ENCODE measurements around the gene LSMEM2. TPM values are rescaled to one million over a fixed set of nuclear protein-coding genes. Genes with fewer than 3 reads are reported as not detected.

The LSMEM2 gene
- total and polyA plus RNA-seq, 9 of the 15 experiments (the other 6 are each of a cell fraction or from before 2014, with no cell fraction given), result not detected

- BruUV-seq (replicated peaks), result no TSS peak
- ChIA-PET POLR2A (interaction anchor here (0.6 kb wide), 2 partner anchors 11 to 40 kb away, joined by 3 read pairs; no protein-coding TSS in a partner anchor), CTCF (ENCODE audit: low intra/inter-chr PET ratio) (interaction anchor here (1.4 to 2.1 kb wide), 2 partner anchors 51 to 98 kb away, joined by 6 read pairs; no protein-coding TSS in a partner anchor)
- H3K4me2 ChIP-seq (ENCODE audit: insufficient read depth, low read length), result no peak overlapping the region
- H3K36me3 ChIP-seq (ENCODE audit: control insufficient read depth, insufficient read depth, low read length), result peaks cover 40% of the 10 kb centered on the region; the same call in 2 of the 3 replicates
- WGBS (ENCODE audit: insufficient coverage, low coverage, missing lambda C conversion rate), result 72% methylated on average over 7 of the region's 11 CpGs
- H3K9me1 ChIP-seq (ENCODE audit: control insufficient read depth, insufficient read depth, low read length), result no peaks in the 10 kb centered on the region
- no peak for TF ChIP-seq ZFP36 (IDR thresholded peaks at IDR 0.05; ENCODE audit: low read depth, low read length, partially characterized antibody)
- no peak for TF ChIP-seq PHF21A (IDR thresholded peaks at IDR 0.05; ENCODE audit: borderline replicate concordance, low read depth)
- no peak for TF ChIP-seq EP300 (IDR thresholded peaks at IDR 0.05; ENCODE audit: low read length)
- TF ChIP-seq, protein P1, sequence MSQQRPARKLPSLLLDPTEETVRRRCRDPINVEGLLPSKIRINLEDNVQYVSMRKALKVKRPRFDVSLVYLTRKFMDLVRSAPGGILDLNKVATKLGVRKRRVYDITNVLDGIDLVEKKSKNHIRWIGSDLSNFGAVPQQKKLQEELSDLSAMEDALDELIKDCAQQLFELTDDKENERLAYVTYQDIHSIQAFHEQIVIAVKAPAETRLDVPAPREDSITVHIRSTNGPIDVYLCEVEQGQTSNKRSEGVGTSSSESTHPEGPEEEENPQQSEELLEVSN (IDR thresholded peaks at IDR 0.05; ENCODE audit: borderline replicate concordance in 1 of 2, extremely low read depth in 1 of 2, insufficient read depth in 1 of 2, insufficient read length in 1 of 2, low read depth in 1 of 2, low read length in 1 of 2, poor library complexity in 1 of 2, severe bottlenecking in 1 of 2), result no peak
- no peak for TF ChIP-seq POLR3A (IDR thresholded peaks at IDR 0.05; ENCODE audit: borderline replicate concordance, extremely low read depth, insufficient read depth, insufficient read length)
- TF ChIP-seq KHSRP (IDR thresholded peaks at IDR 0.05), result no peak
- no peak overlapping the region for H3K27ac ChIP-seq (ENCODE audit: extremely low read depth, low read depth, low read length)
- no peaks in the 10 kb centered on the region for H3K27me3 ChIP-seq (ENCODE audit: control insufficient read depth in 2 of 2, insufficient read depth in 2 of 2, low read length in 2 of 2)
- 0 out of 2 replicates have a peak, but pooled peaks cover 2% of the 10 kb centered on the region for H4K20me1 ChIP-seq (replicated peaks; ENCODE audit: control insufficient read depth, insufficient read depth, low read length)
- no peak overlapping the region for H2AFZ ChIP-seq (ENCODE audit: low read depth, low read length)
- intact Hi-C loops (cut with micrococcal nuclease) (loop anchor here (2.0 kb wide), 1 partner anchor 137 kb away; no protein-coding TSS in a partner anchor), in situ Hi-C loops (cut with MboI) (no loop called here)
- no peak for FAIRE-seq
- no peak overlapping the region for H3K9ac ChIP-seq (ENCODE audit: insufficient read depth in 1 of 2, low read depth in 2 of 2, low read length in 2 of 2)
- H3K4me3 ChIP-seq, result no peak overlapping the region
- no peak for DNase-seq (ENCODE audit: extremely low read depth in 1 of 4, low spot score in 3 of 4)
- no peaks in the 10 kb centered on the region for H3K9me3 ChIP-seq (replicated peaks; ENCODE audit: control insufficient read depth, insufficient read depth, low read depth, low read length)
- H3K4me1 ChIP-seq (replicated peaks in 1 of 2; ENCODE audit: control insufficient read depth in 2 of 2, insufficient read depth in 2 of 2, low read length in 2 of 2), result peaks cover 16 to 45% of the 10 kb centered on the region in 2 experiments; a peak in 4 of 5 replicates
- no peak for ATAC-seq
- H3K79me2 ChIP-seq (ENCODE audit: control insufficient read depth, insufficient read depth, low read length), result peaks cover 17% of the 10 kb centered on the region
Measured at GRCh38 chr3:50325497-50326181, 46.8 kb downstream of the LSMEM2 start.
